GM06990 (cell line): ENCODE data around the gene LRMDA.

ENCODE experiments used
- DNase-seq: peaks from one replicate; pipeline ENCODE4 v3.0.0-alpha.2; 2011; ENCODE audit not compliant: insufficient read length; ENCODE audit errors: extremely low read depth
- H3K27me3 ChIP-seq: replicated peaks from 2 replicates; pipeline ENCODE4 v1.6.0; 2011; ENCODE audit warnings: low read length; ENCODE audit not compliant: control insufficient read depth, insufficient read depth
- H3K36me3 ChIP-seq: 2 replicates; pipeline ENCODE4 v1.5.1; 2011; ENCODE audit warnings: low read length; ENCODE audit not compliant: control insufficient read depth, insufficient read depth
- H3K4me3 ChIP-seq: replicated peaks from 2 replicates; pipeline ENCODE4 v1.5.1; 2011; ENCODE audit warnings: low read depth, mild to moderate bottlenecking, control low read depth, low read length
- TF ChIP-seq, protein P1 (sequence below): IDR thresholded peaks from 2 replicates; pipeline ENCODE4 v1.5.1; 2011; ENCODE audit warnings: low read length, control low read depth, mild to moderate bottlenecking, inconsistent platforms; ENCODE audit not compliant: insufficient read depth, poor library complexity, severe bottlenecking

Gene LRMDA

DNA sequence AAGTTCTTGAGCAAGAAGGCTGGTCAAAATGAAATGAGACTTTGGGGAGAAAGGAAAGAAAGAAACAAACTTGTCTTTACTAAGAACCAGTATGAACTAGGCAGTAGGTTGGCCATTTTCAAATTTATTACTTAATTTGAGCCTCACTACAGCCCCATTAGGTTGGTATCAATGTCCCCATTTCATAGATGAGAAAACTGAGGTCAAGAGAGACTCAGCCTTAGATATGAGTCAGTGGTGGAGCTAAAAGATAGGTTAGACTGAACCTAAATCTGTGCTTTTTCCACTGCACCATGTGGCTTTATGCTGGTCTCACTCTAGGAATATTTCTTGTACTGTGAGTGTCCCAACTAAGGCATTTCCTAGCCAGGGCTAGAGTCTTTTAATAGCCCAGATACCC, 38.7 kb upstream of the LRMDA start:
- TF ChIP-seq, protein P1, sequence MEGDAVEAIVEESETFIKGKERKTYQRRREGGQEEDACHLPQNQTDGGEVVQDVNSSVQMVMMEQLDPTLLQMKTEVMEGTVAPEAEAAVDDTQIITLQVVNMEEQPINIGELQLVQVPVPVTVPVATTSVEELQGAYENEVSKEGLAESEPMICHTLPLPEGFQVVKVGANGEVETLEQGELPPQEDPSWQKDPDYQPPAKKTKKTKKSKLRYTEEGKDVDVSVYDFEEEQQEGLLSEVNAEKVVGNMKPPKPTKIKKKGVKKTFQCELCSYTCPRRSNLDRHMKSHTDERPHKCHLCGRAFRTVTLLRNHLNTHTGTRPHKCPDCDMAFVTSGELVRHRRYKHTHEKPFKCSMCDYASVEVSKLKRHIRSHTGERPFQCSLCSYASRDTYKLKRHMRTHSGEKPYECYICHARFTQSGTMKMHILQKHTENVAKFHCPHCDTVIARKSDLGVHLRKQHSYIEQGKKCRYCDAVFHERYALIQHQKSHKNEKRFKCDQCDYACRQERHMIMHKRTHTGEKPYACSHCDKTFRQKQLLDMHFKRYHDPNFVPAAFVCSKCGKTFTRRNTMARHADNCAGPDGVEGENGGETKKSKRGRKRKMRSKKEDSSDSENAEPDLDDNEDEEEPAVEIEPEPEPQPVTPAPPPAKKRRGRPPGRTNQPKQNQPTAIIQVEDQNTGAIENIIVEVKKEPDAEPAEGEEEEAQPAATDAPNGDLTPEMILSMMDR: no peak
- DNase-seq: no peak
- Histone ChIP-seq H3K4me3 (no peak overlapping the region), H3K36me3 (no peaks in the 10 kb centered on the region), H3K27me3 (0 out of 2 replicates have a peak, but pooled peaks cover 2% of the 10 kb centered on the region)

DNA sequence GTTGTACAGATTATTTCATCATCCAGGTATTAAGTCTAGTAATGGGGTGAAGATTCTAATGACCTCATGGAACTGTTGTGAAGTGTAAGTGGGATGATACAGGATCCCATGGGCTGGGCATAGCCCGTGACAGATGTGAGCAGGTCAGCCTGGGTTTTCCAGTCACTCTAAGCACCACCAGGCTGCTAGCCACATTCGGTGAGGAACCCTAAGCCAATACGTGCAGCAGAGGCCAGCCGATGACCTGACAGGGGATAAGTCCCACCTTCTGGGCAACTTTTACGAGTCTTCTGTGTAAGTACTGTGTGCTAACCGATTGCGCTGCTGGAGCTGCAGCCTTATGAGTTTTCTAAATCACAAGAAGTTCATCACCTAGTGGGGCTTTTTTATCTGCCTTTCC, 37.2 kb upstream of the LRMDA start:
- Histone ChIP-seq H3K4me3 (no peak overlapping the region), H3K27me3 (0 out of 2 replicates have a peak, but pooled peaks cover 2% of the 10 kb centered on the region)

DNA sequence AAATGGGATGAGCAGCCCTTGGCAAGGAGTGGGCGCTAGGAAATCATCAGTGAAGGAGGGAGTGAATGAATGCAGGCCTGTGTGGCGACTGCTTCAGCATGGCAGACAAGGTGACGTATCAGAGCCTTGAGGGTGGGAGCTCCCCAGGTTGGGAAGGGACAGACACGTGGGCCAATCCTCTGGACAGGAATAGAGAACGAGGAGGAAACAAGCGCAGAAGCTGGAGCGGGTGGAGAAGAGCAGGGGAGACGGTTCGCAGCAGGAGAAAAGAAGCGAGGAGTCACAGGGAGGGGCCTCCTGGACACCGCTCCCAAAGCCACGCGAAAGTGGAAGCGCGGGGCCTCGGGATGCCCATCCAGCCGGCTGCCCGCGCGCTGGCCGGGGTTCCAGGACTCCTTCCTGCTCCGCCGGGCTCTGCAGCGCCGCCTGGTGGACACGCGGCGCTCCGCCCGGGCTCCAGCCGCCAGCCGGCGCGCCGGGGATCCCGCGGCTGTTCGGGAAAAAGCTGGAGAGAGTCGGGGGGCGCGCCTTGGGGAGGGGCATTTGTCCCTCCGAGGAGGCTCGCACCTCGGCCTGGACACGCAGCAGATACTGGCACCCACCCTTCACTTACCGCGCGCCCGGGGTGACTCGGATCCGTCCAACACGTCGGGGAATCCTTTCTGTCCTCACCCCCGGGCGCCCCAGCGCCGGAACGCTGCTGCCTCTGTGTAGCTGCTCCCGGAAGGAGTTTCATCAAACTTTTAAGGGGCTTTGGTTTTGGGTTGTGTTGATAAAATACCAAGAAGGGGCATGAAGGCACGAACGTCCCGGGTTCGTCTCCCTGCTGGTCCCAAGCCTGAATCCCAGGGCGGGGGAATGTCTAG, 36.1 kb upstream of the LRMDA start:
- no peaks in the 10 kb centered on the region for H3K36me3 ChIP-seq
- TF ChIP-seq, protein P1: no peak
- H3K4me3 ChIP-seq: no peak overlapping the region
- 0 out of 2 replicates have a peak, but pooled peaks cover 2% of the 10 kb centered on the region for H3K27me3 ChIP-seq
- DNase-seq: peak; percentile 29

More for the DNA sequence above, 37.2 kb upstream of the LRMDA start:
- DNase-seq: no peak
- no peaks in the 10 kb centered on the region for H3K36me3 ChIP-seq
- TF ChIP-seq, protein P1: no peak

DNA sequence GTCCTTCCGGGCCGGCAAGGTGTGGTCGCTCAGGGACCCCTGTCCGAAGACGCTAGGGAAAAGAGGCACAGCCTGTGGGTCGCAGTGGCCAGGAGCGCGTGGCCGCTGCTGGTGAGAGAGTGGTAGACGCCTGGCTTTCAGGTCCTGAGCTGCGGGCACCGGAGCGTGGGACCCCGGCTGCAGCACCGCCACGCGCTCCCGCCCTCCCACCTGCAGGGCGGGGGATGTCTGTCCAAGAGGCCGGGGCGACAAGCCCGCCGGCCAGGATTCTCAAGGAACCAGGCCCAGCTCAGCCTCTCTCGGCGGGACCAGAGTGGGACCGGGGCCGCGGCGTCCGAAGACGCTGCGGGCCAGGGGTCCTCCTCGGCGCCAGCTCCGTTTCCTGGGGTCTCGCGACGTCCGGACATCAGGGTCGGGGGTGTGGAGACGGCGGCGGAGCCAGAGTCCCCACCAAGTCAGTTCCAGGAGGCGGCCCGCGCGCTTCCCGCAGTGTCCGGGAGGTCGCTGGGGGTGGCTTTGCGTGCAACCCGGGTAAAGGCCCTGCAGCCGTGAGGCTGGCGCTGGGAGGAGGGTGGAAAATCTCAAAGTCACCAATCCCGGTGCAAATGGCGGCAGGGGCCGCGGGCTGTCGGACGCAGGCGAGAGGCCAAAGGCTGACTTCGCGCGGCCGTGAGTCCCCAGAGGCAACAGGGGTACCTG, 35.3 kb upstream of the LRMDA start:
- Histone ChIP-seq H3K27me3 (peaks cover 2% of the 10 kb centered on the region; the same call in 1 of the 2 replicates), H3K4me3 (no peak overlapping the region), H3K36me3 (no peaks in the 10 kb centered on the region)
- DNase-seq: peak; percentile 9
- TF ChIP-seq, protein P1: no peak

DNA sequence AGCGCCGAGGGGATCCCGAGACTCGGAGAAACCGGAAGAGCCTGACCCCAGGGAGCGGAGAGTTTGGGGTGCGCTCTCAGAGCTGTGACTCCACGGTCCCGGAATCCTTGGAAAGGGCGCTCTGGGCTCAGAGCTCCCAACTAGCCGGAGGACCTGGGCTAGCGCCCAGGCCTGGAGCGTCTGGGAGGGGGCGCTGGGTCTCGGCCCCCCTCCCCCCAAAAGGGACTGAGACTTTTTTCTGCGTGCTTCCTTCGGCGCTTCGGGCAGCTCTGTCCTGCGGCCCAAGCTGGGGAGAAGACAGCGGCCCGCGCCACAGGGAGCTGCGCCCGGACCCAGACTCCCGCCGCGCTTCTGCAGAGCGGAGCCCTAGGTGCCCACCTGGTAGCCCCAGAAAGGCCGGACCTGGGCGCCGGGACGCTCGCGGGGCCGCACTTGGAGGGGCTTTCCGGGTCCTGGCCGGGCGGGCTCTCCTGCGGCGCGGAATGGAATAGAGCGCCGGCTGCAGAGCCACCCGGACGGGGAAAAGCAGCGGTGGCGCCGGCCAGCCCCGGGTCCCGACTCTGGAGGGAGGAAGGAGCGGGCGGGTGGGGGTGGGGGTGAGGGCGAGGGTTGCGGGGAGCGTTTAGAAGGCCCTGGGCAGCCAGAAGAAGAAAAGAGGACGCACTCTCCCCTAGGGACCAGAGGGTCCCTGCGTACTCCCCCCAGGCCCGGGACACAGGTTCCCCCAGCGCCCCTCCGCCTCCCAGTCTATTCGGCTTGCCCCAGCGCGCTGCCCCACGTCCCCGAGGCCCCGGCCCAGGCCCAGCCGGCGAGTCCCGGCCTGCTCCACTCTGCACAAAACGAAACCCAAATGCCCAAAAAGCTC, 34.6 kb upstream of the LRMDA start:
- Histone ChIP-seq H3K36me3 (no peaks in the 10 kb centered on the region), H3K4me3 (no peak overlapping the region), H3K27me3 (peaks cover 2% of the 10 kb centered on the region; the same call in 1 of the 2 replicates)
- TF ChIP-seq, protein P1: no peak
- DNase-seq: no peak
